Activated CD4-positive, CD25-positive, alpha-beta regulatory T cell treated with anti-CD3 and anti-CD28 coated beads, Interleukin-2, amount 50 U/mL, for 72 hours (primary cell): Measurements from ENCODE around the gene B4GALNT4.
A peak's percentile ranks its signal among the peaks of the same experiment; 100 is the strongest.

Experiments
- DNase-seq: peaks from one replicate; pipeline ENCODE4 v3.0.0; 2021

B4GALNT4 gene

GRCh38 chr11:359181-359714 is 10.1 kb upstream of the B4GALNT4 start:
- DNase-seq: no peak

- DNase-seq: peak; percentile 26
These were observed 8.7 kb upstream of the B4GALNT4 start for GRCh38 chr11:360326-361280.

GRCh38 chr11:362642-363442 is 6.5 kb upstream of the B4GALNT4 start:
- DNase-seq: peak; percentile 29

- DNase-seq: peak; percentile 21
These were observed 5.9 kb upstream of the B4GALNT4 start for GRCh38 chr11:363443-363805.

GRCh38 chr11:363948-364761 is 5.1 kb upstream of the B4GALNT4 start:
- DNase-seq: peak; percentile 45

- no peak for DNase-seq
These were observed 4.1 kb upstream of the B4GALNT4 start for GRCh38 chr11:364991-365725.

GRCh38 chr11:365831-366230 is 3.5 kb upstream of the B4GALNT4 start:
- no peak for DNase-seq

- DNase-seq: no peak
These were observed 1.3 kb upstream of the B4GALNT4 start for GRCh38 chr11:367956-368413.

- DNase-seq: no peak
These were observed 624 bp upstream of the B4GALNT4 start for GRCh38 chr11:368414-369335.

GRCh38 chr11:370070-370941 is 1.0 kb downstream of the B4GALNT4 start:
- DNase-seq: no peak

GRCh38 chr11:371051-371450 is 1.8 kb downstream of the B4GALNT4 start:
- DNase-seq: no peak

GRCh38 chr11:371716-372590 is 2.7 kb downstream of the B4GALNT4 start:
- no peak for DNase-seq

- no peak for DNase-seq
These were observed 3.8 kb downstream of the B4GALNT4 start for GRCh38 chr11:372809-373715.

- no peak for DNase-seq
These were observed 4.6 kb downstream of the B4GALNT4 start for GRCh38 chr11:373716-374551.

- DNase-seq: no peak
These were observed 6.0 kb downstream of the B4GALNT4 start for GRCh38 chr11:375065-376025.
